Lower leg skin (tissue), 3 donors: ENCODE measurements around the gene PCMTD2.

Experiments
- POLR2A ChIP-seq, 2 donors: fragments of 450-650 bp; IDR thresholded peaks; one replicate each; pipeline ENCODE4 v1.6.1; 2016 to 2017; ENCODE audit warnings: antibody characterized with exemption in 2 of 2, mild to moderate bottlenecking in 1 of 2, moderate library complexity in 1 of 2
- TF ChIP-seq, protein P1 (sequence below), 3 donors: fragments of 450-650 bp; IDR thresholded peaks; one replicate each; pipeline ENCODE4 v1.5.1; 2016; ENCODE audit warnings: antibody characterized with exemption in 3 of 3, mild to moderate bottlenecking in 3 of 3, moderate library complexity in 2 of 3

GRCh38 chr20:64209148-64209547 lies 46.4 kb upstream of the PCMTD2 start:
- no peak for TF ChIP-seq POLR2A (IDR thresholded peaks at IDR 0.05)
- TF ChIP-seq, protein P1, sequence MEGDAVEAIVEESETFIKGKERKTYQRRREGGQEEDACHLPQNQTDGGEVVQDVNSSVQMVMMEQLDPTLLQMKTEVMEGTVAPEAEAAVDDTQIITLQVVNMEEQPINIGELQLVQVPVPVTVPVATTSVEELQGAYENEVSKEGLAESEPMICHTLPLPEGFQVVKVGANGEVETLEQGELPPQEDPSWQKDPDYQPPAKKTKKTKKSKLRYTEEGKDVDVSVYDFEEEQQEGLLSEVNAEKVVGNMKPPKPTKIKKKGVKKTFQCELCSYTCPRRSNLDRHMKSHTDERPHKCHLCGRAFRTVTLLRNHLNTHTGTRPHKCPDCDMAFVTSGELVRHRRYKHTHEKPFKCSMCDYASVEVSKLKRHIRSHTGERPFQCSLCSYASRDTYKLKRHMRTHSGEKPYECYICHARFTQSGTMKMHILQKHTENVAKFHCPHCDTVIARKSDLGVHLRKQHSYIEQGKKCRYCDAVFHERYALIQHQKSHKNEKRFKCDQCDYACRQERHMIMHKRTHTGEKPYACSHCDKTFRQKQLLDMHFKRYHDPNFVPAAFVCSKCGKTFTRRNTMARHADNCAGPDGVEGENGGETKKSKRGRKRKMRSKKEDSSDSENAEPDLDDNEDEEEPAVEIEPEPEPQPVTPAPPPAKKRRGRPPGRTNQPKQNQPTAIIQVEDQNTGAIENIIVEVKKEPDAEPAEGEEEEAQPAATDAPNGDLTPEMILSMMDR (IDR thresholded peaks at IDR 0.05), result no peak
